GM11168 (cell line): ENCODE measurements around the gene RNF19B.

Experiments used
- in situ Hi-C: fragments of 300-500 bp; cut with MboI; formaldehyde crosslinking; loops from one replicate; pipeline ENCODE4 v1.12.0; 2022; ENCODE audit warnings: low sequenced_read_pairs; ENCODE audit not compliant: unreplicated experiment

The RNF19B gene

GRCh38 chr1:32937061-32937460, 27.5 kb downstream of the RNF19B start:
- in situ Hi-C loops = no loop called here

- in situ Hi-C loops = no loop called here
These were observed 30.1 kb downstream of the RNF19B start for GRCh38 chr1:32934535-32934934.

GRCh38 chr1:32933742-32934322, 30.8 kb downstream of the RNF19B start:
- in situ Hi-C loops = no loop called here

GRCh38 chr1:32931760-32932159, 32.8 kb downstream of the RNF19B start:
- in situ Hi-C loops = no loop called here

- in situ Hi-C loops = loop anchor here (10.0 kb wide), 1 partner anchor 125 kb away; no protein-coding TSS in a partner anchor
These were observed 35.2 kb downstream of the RNF19B start for GRCh38 chr1:32929366-32929765.

GRCh38 chr1:32928715-32929114, 35.9 kb downstream of the RNF19B start:
- in situ Hi-C loops = loop anchor here (10.0 kb wide), 1 partner anchor 126 kb away; no protein-coding TSS in a partner anchor

GRCh38 chr1:32928285-32928684, 36.3 kb downstream of the RNF19B start:
- in situ Hi-C loops = loop anchor here (10.0 kb wide), 1 partner anchor 127 kb away; no protein-coding TSS in a partner anchor

- in situ Hi-C loops = loop anchor here (10.0 kb wide), 1 partner anchor 127 kb away; no protein-coding TSS in a partner anchor
These were observed 37.2 kb downstream of the RNF19B start for GRCh38 chr1:32927441-32927840.

- in situ Hi-C loops = loop anchor here (10.0 kb wide), 1 partner anchor 128 kb away; no protein-coding TSS in a partner anchor
These were observed 38.0 kb downstream of the RNF19B start for GRCh38 chr1:32926562-32926961.

GRCh38 chr1:32925403-32926162, 39.0 kb downstream of the RNF19B start:
- in situ Hi-C loops = loop anchor here (10.0 kb wide), 1 partner anchor 129 kb away; no protein-coding TSS in a partner anchor

- in situ Hi-C loops = loop anchor here (10.0 kb wide), 1 partner anchor 130 kb away; no protein-coding TSS in a partner anchor
These were observed 39.7 kb downstream of the RNF19B start for GRCh38 chr1:32924881-32925344.

- in situ Hi-C loops = loop anchor here (10.0 kb wide), 1 partner anchor 134 kb away; no protein-coding TSS in a partner anchor
These were observed 43.8 kb downstream of the RNF19B start for GRCh38 chr1:32920833-32921232.

- in situ Hi-C loops = loop anchor here (10.0 kb wide), 1 partner anchor 135 kb away; no protein-coding TSS in a partner anchor
These were observed 44.5 kb downstream of the RNF19B start for GRCh38 chr1:32919811-32920733.

GRCh38 chr1:32918179-32918578, 46.4 kb downstream of the RNF19B start:
- in situ Hi-C loops = no loop called here

- in situ Hi-C loops = no loop called here
These were observed 47.1 kb downstream of the RNF19B start for GRCh38 chr1:32917521-32917920.

- in situ Hi-C loops = no loop called here
These were observed 48.6 kb downstream of the RNF19B start for GRCh38 chr1:32915766-32916706.

GRCh38 chr1:32910319-32910718, 54.3 kb downstream of the RNF19B start:
- in situ Hi-C loops = no loop called here

- in situ Hi-C loops = no loop called here
These were observed 57.2 kb downstream of the RNF19B start for GRCh38 chr1:32907435-32907834.

GRCh38 chr1:32906654-32907053, 58.0 kb downstream of the RNF19B start:
- in situ Hi-C loops = no loop called here
